Small intestine (tissue), 7 donors: ENCODE measurements around the gene ZNF264. TPM values are rescaled to one million over a fixed set of nuclear protein-coding genes. Genes with fewer than 3 reads are reported as not detected.
"Not testable (repeated sequence)": the region's sequence is repeated elsewhere in the genome, so short reads cannot be mapped to it uniquely, and the experiment has no call there.

ENCODE experiments used
- DNase-seq, 2 donors: peaks; one replicate each; pipeline versions ENCODE4 v3.0.0 to v3.0.0-alpha.2; 2013
- FAIRE-seq: peaks from 2 replicates; lab custom pipeline; 2012; peaks lifted over from hg19 to GRCh38; lab: Jason Lieb, UNC
- H3K27ac ChIP-seq, 3 donors: one replicate each; pipeline ENCODE4 v1.5.1; 2013; ENCODE audit warnings: low read length in 2 of 3, mild to moderate bottlenecking in 2 of 3, control low read depth in 1 of 3, inconsistent platforms in 1 of 3, low read depth in 1 of 3, moderate library complexity in 1 of 3
- H3K27me3 ChIP-seq, 3 donors: one replicate each; pipeline ENCODE4 v1.6.1; 2013; ENCODE audit warnings: low read length in 3 of 3, inconsistent platforms in 1 of 3; ENCODE audit not compliant: control insufficient read depth in 3 of 3, insufficient read depth in 3 of 3
- H3K36me3 ChIP-seq, 3 donors: one replicate each; pipeline ENCODE4 v1.6.1; 2013; ENCODE audit warnings: low read length in 3 of 3, inconsistent platforms in 1 of 3, low read depth in 1 of 3, mild to moderate bottlenecking in 1 of 3, moderate library complexity in 1 of 3; ENCODE audit not compliant: control insufficient read depth in 3 of 3, insufficient read depth in 2 of 3
- H3K4me1 ChIP-seq, 3 donors: one replicate each; pipeline ENCODE4 v1.6.1; 2013; ENCODE audit warnings: low read length in 2 of 3, inconsistent platforms in 1 of 3, low read depth in 1 of 3, mild to moderate bottlenecking in 1 of 3, moderate library complexity in 1 of 3; ENCODE audit not compliant: control insufficient read depth in 3 of 3, insufficient read depth in 2 of 3
- H3K4me3 ChIP-seq, 3 donors: one replicate each; pipeline ENCODE4 v1.5.1; 2013; ENCODE audit warnings: low read length in 3 of 3, control low read depth in 1 of 3, inconsistent platforms in 1 of 3, low read depth in 1 of 3, mild to moderate bottlenecking in 1 of 3, moderate library complexity in 1 of 3
- H3K9me3 ChIP-seq, 2 donors: one replicate each; pipeline ENCODE4 v1.6.1; 2013; ENCODE audit warnings: low read depth in 1 of 2, low read length in 1 of 2; ENCODE audit not compliant: control insufficient read depth in 2 of 2, insufficient read depth in 1 of 2
- WGBS, 3 donors: extraction: QIAGEN DNeasy Blood & Tissue Kit; methylation state at CpG; one replicate each; pipeline ENCODE4 v1.1.7; 2013; 5-methylcytosine and 5-hydroxymethylcytosine counted together
- polyA plus RNA-seq, 4 donors: library from polyadenylated mRNA; stranded (reverse) in 3 of 4; unstranded in 1 of 4; fragments of 200-250 nt in 3 of 4; fragments of 120-200 nt in 1 of 4; gene quantifications; one replicate each; pipeline versions ENCODE4 v1.2.1 to v1.2.3, GENCODE V29; 2013
- donor health status: healthy with polysubstance abuse.
- donor health status: control.
- donor health status: control.
- donor health status: Bipolar disorder and iron deficiency.
- donor health status: healthy.

ZNF264 gene
- polyA plus RNA-seq, 4 donors = 1.3 to 15.7 (median 4.1) TPM

DNA sequence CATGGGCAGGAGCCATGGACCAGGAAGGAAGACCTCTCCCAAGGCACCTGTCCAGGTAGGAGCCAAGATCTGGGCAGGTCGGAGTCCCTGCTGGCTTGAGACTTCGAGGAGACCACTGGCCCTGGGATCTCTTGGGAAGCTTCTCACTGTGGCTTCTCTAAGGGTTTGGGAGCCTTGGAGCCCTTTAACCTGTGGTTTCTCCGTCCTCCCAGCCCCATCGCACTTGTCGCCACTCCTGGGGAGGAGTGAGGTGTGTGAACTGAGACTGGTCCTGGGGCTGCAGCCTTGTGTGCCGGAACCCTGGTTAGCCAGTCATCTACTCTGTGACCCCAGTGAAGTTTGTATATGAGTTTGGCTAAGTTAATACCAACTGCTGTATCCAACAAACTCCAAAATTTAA, 57.3 kb downstream of the ZNF264 start:
- FAIRE-seq = no peak
- DNase-seq = no peak
- no peaks in the 10 kb centered on the region for H3K27me3 ChIP-seq
- H3K9me3 ChIP-seq = peaks cover 0 to 3% of the 10 kb centered on the region in 2 donors
- no peaks in the 10 kb centered on the region for H3K4me1 ChIP-seq
- H3K27ac ChIP-seq = no peak overlapping the region
- H3K36me3 ChIP-seq = peaks cover 8 to 55% (median 49%) of the 10 kb centered on the region in 3 donors
- 82 to 98% (median 90%) methylated on average over 6 of the region's 6 CpGs for WGBS, 3 donors
- H3K4me3 ChIP-seq = no peak overlapping the region

DNA sequence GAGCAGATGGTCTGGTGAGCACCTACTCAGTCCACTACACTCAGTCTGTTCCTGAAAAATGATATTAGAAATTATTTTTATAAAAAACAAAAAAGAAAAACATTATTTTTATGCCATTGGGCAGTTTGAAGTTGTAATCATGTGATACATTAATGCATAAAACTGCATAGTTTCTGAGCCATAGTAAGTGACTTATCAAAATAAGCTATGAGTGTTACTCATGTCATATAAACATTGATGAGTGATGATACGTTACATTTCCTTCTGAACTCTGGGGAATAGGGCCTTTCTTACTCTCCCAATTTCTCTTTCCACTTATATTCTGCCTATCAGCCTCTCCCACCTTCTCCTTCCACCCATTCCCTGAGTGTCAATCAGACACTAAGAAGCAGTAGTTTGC, 58.0 kb downstream of the ZNF264 start:
- WGBS, 3 donors = 52 to 90% (median 79%) methylated on average over 1 of the region's 1 CpG
- Histone ChIP-seq H3K9me3 (peaks cover 0 to 5% of the 10 kb centered on the region in 2 donors), H3K36me3 (peaks cover 13 to 55% (median 55%) of the 10 kb centered on the region in 3 donors), H3K27me3 (no peaks in the 10 kb centered on the region), H3K4me3 (no peak overlapping the region), H3K4me1 (no peaks in the 10 kb centered on the region), H3K27ac (no peak overlapping the region)
- FAIRE-seq (no peak), DNase-seq (no peak)

DNA sequence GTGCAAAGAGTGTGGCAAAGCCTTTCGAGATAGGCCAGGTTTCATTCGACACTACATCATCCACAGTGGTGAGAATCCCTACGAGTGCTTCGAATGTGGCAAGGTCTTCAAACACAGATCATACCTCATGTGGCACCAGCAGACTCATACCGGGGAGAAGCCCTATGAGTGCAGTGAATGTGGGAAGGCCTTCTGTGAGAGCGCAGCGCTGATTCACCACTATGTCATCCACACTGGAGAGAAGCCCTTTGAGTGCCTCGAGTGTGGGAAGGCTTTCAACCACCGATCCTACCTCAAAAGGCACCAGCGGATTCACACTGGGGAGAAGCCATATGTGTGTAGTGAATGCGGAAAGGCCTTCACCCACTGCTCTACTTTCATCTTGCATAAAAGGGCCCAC, 62.5 kb downstream of the ZNF264 start:
- H3K36me3 ChIP-seq = peaks cover 15 to 38% (median 24%) of the 10 kb centered on the region in 3 donors
- H3K4me3 ChIP-seq, H3K4me1 ChIP-seq, DNase-seq, H3K27me3 ChIP-seq, H3K9me3 ChIP-seq, H3K27ac ChIP-seq, FAIRE-seq: not testable (repeated sequence)
- WGBS, 3 donors = 91 to 97% (median 93%) methylated on average over 11 of the region's 11 CpGs

DNA sequence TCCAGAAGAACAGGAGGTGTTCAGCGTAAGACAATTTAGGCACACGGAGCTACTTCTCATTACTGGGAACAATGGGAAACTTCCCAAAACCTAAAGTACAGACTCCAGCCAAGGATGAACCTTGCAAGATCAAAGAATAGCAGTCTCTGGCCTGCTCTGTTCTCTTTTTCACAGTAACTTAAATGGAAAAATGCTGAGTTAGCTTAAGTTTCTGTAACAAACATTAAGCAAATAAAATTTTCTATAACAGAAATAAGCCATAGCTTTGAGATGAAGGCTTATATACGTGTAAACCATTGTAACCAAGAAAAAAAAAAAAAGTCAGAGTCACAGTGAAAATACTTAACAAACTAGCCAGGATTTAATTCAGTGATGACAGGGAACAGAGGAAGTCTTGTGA, 70.7 kb downstream of the ZNF264 start:
- Histone ChIP-seq H3K27me3 (no peaks in the 10 kb centered on the region), H3K4me3 (no peak overlapping the region), H3K4me1 (no peaks in the 10 kb centered on the region), H3K36me3 (peaks cover 0 to 11% (median 0%) of the 10 kb centered on the region in 3 donors), H3K27ac (no peak overlapping the region), H3K9me3 (no peaks in the 10 kb centered on the region)
- 90 to 96% (median 93%) methylated on average over 3 of the region's 3 CpGs for WGBS, 3 donors
- FAIRE-seq = no peak
- no peak for DNase-seq

DNA sequence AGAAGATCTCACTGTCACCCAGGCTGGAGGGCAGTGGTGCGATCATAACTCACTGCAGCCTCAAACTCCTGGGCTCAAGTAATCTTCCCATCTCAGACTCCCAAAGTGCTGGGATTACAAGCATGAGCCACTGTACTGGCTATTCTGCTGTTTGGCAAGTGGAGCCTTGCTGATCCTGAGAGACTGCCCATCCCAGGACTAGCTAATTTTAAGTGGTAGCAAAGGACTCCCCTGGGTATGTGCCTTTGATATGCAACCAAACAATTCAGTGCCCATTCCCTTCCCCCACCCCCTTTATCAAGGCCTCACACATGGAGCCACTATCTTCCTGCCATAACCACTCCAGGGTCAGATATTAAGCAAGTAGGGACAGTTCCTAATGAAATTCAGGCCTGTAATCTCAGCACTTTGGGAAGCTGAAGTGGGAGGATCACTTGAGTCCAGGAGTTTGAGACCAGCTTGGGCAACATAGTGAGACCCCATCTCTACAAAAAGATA, 72.0 kb downstream of the ZNF264 start:
- FAIRE-seq (no peak), DNase-seq (no peak)
- no peak overlapping the region for H3K4me3 ChIP-seq
- H3K9me3 ChIP-seq = no peaks in the 10 kb centered on the region
- peaks cover 0 to 11% (median 0%) of the 10 kb centered on the region in 3 donors for H3K36me3 ChIP-seq
- 88 to 98% (median 89%) methylated on average over 1 of the region's 1 CpG for WGBS, 3 donors
- no peaks in the 10 kb centered on the region for H3K4me1 ChIP-seq
- no peaks in the 10 kb centered on the region for H3K27me3 ChIP-seq
- H3K27ac ChIP-seq = no peak overlapping the region

DNA sequence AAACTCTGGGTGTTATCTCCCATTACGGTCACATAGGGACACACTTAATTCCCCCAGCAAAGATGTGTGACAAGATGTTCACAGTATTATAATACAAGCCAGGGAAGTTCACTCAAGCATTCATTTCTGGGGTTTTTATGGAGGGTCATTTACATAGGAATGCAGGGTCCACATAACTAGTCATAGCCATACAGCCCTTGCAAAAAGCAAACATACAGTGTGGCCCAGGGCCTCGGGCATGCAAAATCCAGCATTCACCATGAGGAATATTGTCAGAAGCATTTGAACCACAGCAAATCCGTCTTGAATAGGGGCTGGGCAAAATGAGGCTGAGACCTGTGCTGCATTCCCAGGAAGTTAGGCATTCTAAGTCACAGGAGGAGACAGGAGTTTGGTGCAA, 76.0 kb downstream of the ZNF264 start:
- no peaks in the 10 kb centered on the region for H3K4me1 ChIP-seq
- no peaks in the 10 kb centered on the region for H3K27me3 ChIP-seq
- no peak overlapping the region for H3K27ac ChIP-seq
- FAIRE-seq (no peak), DNase-seq (peak in 1 of 2 donors; percentile 17)
- H3K9me3 ChIP-seq = no peaks in the 10 kb centered on the region
- peaks cover 0 to 3% (median 0%) of the 10 kb centered on the region in 3 donors for H3K36me3 ChIP-seq
- H3K4me3 ChIP-seq = no peak overlapping the region
- WGBS, 3 donors = 77 to 81% (median 80%) methylated on average over 3 of the region's 3 CpGs

DNA sequence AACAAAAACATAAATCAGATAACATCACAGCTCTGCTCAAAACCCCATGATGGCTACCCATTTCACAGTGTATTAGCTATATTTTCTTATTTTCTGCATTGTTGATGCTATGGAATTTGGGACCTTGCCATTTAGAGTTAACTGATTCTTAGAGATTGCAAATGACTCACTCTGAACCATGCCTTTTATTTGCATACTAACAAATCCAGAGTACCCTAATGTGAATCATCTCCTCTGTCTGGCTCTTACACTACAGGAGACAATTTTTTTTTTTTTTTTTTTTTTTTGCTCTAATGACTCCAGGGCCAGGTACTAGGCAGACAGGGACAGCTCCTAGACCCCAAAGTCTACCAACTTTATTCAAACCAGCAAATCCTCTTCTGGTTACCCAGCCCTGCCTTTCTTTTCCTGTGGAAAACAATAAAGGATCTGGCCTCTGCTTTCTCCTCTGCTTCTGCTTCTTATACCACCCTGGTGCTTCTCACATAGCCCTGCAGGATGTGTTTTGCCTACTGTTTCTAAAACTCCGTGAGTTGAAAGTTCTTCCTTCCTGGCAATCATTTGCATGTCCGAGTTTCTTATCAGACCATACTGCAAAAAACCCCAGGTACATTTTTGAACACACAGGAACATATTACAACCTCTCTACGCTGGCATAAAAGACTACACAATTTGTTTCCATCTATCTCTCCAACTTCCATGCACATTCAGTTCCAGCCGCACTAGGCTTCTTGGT, 78.4 kb downstream of the ZNF264 start:
- peak overlapping the region in 1 of 3 donors; percentile 17 for H3K27ac ChIP-seq
- no peak for DNase-seq
- H3K36me3 ChIP-seq = peaks cover 0 to 7% (median 0%) of the 10 kb centered on the region in 3 donors
- no peaks in the 10 kb centered on the region for H3K27me3 ChIP-seq
- WGBS, 3 donors = 72 to 88% (median 86%) methylated on average over 4 of the region's 4 CpGs
- H3K4me1 ChIP-seq = no peaks in the 10 kb centered on the region
- no peak overlapping the region for H3K4me3 ChIP-seq
- FAIRE-seq = no peak
- H3K9me3 ChIP-seq = no peaks in the 10 kb centered on the region

DNA sequence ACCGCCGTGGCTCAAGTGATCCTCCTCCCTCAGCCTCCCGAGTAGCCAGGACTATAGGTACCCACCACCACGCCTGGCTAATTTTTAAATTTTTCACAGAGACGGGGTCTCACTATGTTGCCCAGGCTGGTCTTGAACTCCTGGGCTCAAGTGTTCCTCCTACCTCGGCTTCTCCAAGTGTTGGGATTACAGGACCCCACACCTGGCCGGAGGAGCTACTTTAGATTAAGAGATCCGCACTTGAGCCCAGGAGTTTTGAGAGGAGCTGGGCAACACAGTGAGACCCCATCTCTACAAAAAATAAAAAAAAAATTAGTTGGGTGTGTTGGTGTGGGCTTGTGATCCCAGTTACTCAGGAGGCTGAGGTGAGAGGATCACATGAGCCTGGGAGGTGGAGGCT, 80.0 kb downstream of the ZNF264 start:
- peaks cover 0 to 7% (median 0%) of the 10 kb centered on the region in 3 donors for H3K36me3 ChIP-seq
- H3K9me3 ChIP-seq = no peaks in the 10 kb centered on the region
- H3K4me1 ChIP-seq = no peaks in the 10 kb centered on the region
- DNase-seq (no peak), FAIRE-seq (no peak)
- H3K27me3 ChIP-seq = no peaks in the 10 kb centered on the region
- no peak overlapping the region for H3K27ac ChIP-seq
- no peak overlapping the region for H3K4me3 ChIP-seq
- WGBS, 3 donors = 94 to 97% (median 96%) methylated on average over 8 of the region's 8 CpGs
